ENCODE data around the gene GPC6.

The GPC6 gene

GRCh38 chr13:94232956-94233355 is 1006.3 kb downstream of the GPC6 start:
- DNase-seq: no peak

DNA sequence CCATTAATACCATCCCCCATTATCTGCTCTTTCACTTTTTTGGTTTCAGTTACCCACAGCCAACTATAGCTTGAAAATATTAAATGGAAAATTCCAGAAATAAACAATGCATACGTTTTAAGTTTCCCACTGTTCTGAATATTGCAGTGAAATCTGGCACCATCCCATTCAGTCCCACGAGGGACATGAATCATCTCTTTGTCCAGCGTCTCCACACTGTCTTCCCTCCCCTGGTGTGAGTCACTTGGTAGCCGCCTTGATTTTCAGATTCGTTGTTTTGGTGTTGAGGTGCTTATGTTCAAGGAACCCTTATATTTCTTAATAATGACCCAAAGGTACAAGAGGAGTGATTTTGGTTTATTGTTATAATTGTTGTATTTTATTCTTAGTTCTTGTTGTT is 1006.8 kb downstream of the GPC6 start:
- DNase-seq: no peak

DNA sequence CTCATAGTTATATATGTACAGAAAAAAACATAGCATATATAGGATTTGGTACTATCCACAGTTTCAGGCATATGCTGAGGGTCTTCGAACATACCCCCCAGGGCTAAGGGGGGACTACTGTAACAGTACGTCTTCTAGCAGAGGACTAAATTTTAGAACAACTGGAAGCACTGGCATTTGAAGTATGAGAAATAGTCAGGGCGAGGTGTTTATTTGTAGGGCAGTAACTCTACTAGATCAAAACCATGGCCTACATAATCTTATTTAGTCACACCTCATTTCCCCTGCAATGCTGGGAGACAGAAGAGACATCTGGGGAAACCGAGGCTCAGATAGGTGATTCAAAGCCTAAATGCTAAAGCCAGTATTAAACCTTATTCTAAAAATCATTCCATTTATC is 1007.2 kb downstream of the GPC6 start:
- no peak for DNase-seq

GRCh38 chr13:94234738-94235137 is 1008.1 kb downstream of the GPC6 start:
- DNase-seq: no peak

DNA sequence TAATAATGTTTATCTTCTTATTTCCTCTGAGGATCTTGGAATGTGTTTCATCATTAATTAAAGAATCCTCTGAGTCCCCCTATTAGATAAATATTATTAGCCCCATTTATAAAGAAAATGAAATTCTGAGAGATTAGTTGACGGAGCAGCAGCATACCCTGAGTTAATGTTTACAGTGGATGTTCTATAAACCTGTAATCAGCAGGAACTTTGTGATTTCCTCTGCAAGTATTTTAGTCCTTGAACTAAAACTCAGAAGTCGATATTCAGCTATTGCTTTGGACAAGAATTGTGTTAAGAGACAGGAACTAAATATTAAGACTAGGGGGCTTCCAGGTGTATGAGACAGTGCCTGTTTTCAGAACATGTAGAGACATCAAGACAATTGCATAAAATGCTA is 1009.5 kb downstream of the GPC6 start:
- no peak for DNase-seq

- DNase-seq: no peak
Measured at GRCh38 chr13:94236872-94237271, 1010.3 kb downstream of the GPC6 start.

DNA sequence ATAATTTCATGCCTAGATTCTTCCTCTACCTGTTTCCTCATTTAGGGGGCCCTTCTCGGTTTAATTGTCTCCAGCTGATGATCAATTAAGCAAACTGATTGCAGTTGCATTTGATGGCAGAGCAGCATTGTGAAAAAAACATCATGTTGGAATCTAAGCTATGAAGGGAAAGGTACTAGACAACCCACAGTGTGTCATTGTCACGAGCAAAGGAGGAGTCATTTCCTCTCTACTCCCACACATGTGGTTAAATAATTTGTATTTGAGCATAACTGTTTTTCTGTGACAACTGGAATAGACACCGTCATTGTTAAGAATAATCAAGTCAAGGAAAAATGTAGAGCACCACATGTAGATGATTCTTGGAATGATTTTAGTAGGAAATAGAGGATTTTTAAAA is 1012.5 kb downstream of the GPC6 start:
- DNase-seq: no peak

DNA sequence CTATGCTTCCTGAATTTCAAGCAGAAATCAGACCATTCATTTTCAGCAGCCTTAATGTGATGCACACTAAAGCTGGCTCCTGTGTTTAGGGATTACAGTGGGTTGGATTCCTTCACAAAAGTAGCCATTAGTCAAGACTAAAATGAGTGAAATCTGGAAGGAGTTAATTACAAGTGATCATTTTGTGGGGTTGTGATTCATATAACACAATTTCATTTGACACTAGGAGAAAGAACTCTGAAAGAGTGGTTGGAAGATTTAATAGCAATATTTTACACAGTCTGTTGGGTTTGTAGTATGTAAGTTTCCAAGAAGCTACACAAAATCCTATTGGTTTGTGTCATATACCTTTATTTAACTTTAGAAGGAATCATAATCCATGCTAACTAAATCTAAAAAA is 1015.9 kb downstream of the GPC6 start:
- DNase-seq: no peak

DNA sequence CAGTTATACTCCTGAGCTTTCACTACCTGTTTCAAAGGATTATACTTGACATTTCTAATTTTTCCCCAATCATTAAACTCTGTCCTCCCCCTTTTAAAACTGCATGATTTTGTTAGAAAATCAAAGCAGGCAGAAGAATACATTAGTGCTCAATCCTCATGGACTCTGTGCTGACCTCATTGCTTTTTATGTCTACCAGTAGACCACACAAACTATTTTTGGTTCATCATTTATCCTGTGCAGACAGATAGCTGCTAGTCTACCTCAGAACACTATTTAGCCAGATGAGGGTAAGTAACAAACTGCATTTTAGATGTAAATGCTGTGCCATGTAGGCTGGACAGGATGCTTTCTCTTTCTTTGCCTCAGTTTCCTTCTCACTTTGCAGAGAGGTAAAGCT is 1016.9 kb downstream of the GPC6 start:
- DNase-seq: no peak

DNA sequence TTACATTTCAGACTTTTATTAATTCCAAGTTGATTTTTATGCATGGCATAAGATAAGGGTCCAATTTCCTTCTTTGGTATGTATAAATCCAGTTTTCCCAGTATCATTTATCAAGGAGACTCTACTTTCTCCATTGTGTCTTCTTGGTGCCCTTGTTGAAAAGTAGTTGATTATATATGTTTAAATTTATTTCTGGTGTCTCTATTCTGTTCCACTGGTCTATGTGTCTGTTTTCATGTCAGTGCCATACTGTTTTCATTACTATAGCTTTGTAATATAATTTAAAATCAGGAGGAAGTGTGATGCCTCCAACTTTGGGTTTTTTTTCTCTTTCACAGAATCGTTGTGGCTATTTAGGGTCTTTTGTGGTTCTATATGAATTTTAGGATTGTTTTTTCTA is 1019.9 kb downstream of the GPC6 start:
- DNase-seq: no peak

DNA sequence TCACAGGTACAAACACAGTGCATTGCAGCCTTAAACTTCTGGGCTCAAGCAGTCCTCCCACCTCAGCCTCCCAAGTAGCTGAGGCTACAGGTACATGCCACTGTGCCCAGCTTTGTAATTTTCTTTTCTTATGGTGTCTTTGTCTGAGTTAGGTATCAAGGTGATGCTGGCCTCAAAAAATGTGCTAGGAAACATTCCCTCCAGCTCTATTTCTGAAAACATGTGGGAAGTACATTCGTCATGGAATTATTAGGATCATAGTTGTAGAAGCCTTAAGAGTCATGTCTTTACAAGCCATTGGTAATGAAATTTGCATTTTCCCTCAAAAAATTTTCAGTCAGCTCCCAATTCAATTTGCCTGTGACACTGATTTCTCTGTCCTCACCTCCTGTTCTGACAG is 1021.3 kb downstream of the GPC6 start:
- DNase-seq: no peak

GRCh38 chr13:94248454-94249228 is 1022.0 kb downstream of the GPC6 start:
- DNase-seq: no peak

DNA sequence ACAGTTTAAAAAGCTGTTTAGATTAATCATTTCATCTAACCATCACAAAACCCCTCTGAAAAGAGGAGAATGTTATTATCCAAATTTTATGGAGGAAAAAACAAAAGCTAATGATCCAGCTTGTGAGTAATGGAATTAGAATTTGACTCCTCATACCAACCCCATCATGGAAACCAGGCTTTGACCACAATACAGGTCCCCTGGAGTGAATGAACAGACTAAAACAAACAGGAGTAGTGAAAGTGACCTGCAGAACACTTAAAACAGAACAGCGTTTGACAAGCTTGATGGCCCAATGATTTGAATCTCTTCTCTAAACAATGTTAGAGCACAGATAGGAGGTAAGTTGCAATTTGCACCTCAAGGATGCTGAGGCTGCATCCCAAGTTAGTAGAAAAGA is 1022.9 kb downstream of the GPC6 start:
- no peak for DNase-seq

GRCh38 chr13:94251831-94252608 is 1025.4 kb downstream of the GPC6 start:
- no peak for DNase-seq

DNA sequence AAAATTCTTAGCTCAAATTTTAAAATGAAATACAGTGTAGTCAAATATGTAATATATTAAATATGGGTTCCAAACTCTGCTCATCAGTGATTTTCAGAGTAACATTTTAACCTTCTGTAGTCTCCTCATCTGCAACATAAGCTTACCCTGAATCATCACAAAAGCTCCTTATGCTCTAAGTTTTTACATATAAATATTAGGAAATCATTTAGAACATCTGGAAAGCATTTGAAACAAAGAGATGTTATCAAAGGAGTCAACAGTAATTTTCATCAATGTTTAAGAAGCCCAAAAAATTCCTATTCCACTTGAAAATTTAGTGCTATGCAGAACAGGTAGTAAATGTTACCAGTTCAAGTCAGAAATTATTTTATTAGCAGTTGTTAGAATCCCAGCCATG is 1028.1 kb downstream of the GPC6 start:
- no peak for DNase-seq

- no peak for DNase-seq
Measured at GRCh38 chr13:94256721-94257120, 1030.1 kb downstream of the GPC6 start.

DNA sequence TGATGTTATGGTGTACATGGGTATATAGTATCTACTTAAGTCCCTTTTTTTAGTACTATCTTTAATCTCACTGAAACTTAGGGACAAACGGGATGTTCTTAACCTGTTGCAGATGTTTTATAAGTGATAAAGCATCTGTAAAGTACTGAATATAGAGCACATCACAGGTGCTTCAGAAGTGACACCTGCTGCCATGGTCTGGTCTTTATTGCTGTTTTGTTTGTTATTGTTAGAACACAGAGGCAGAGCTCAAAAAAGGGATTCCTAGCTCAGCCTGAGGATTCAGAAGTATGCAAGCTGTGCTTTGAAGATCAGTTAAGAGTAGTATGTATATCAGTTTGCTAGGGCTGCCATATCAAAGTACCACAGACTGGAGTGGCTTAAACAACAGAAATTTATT is 1033.4 kb downstream of the GPC6 start:
- no peak for DNase-seq

DNA sequence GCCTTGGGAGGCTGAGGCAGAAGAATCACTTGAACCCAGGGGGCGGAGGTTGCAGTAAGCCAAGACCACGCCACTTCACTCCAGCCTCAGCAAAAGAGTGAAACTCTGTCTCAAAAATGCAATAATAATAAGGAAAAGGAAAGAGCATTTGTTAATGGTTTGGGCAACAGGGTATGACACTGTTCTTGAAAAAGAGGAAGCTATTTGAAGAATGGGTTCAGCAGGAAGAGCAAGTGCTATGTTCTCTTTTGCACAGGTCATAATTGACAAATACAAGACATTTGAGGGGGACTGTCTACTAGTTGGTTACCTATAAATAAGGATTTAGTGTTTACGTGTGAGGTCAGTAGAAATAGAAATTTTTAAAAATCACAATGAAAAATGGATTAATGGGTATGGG is 1034.6 kb downstream of the GPC6 start:
- DNase-seq: no peak

DNA sequence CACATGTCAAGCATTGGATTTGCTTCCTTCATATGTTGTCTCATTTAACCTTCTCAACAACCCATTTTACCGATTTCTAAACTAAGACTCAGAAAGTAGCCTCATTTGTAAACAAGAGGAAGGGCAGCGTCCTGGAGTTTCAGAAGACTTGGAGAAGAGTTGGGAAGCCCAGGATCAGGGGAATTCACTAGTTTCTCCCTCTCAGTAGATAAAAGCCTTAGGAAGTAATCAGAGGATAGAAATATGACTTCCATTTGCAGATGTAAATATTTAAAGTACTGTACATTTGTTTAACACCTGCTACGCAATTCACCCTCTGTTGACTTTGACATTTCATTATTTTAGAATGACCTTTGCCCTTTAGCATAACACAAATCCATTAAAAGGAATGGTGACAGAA is 1036.4 kb downstream of the GPC6 start:
- DNase-seq: no peak

- DNase-seq: no peak
Measured at GRCh38 chr13:94267581-94268366, 1041.2 kb downstream of the GPC6 start.

DNA sequence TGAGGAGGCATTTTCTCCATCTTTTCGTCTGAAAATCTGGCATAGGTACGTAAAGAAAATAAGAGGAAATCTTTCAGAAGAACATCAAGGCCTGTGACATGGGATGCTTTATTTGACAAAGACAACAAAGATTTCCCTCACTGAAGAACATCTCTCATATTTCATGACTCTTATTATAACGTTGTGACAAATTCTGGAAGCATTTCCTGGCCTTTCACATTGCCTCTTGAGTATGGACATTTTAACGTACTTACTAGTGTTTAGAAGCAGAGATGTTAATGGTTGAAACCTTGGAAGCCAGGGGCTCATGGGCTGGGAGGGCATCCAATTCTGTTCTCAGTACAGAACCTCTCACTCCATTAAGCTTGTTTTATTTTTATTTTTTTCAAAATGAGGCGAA is 1042.1 kb downstream of the GPC6 start:
- DNase-seq: no peak

DNA sequence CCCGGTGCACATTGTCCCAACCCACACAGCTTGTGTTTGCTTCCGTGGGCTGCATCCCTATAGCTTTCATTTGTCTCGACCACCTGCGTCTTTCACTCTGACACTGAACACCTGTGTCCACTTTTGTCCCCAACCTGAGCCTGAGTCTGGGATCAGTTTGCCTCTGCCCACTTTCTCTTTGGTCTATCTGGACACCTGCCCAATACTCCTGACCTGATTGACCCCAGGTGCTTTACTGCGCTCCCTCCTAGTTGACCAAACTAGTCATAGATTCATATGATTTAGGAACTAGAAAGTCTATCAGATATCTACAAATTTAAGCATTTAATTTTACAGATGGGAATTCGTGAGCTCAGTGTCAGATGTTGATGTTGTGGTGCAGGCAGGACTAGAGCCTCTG is 1043.0 kb downstream of the GPC6 start:
- DNase-seq: no peak

DNA sequence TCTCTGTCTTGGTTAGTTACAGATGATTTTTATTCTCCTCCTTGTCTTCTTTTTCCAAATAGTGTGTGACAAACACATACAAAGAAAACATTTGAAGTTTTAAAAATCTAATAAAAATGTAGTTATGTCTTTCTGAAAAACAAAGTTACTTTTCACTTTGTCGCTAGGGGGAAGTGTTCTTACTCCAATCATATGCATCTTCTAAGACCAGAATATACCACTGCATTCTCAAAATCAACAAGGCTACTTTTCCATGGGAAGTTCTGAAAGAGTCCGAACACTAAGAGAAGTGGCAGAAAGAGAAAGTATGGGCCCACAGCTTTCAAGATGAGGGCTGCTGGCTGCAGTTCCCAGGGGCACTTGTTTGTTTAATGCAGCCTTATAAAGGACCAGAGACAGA is 1043.9 kb downstream of the GPC6 start:
- DNase-seq: no peak

GRCh38 chr13:94272038-94272437 is 1045.4 kb downstream of the GPC6 start:
- no peak for DNase-seq

Measured in CD4-positive, alpha-beta T cell treated with Interferon gamma for 1 hour (primary cell).